Ramos (cell line): ENCODE measurements around the gene CDC42SE2.

Source experiments
- in situ Hi-C: fragments of 300-500 bp; cut with MboI; formaldehyde crosslinking; loops from one replicate; pipeline ENCODE4 v1.14.3; 2022; ENCODE audit warnings: low sequenced_read_pairs; ENCODE audit not compliant: unreplicated experiment

Gene CDC42SE2

DNA sequence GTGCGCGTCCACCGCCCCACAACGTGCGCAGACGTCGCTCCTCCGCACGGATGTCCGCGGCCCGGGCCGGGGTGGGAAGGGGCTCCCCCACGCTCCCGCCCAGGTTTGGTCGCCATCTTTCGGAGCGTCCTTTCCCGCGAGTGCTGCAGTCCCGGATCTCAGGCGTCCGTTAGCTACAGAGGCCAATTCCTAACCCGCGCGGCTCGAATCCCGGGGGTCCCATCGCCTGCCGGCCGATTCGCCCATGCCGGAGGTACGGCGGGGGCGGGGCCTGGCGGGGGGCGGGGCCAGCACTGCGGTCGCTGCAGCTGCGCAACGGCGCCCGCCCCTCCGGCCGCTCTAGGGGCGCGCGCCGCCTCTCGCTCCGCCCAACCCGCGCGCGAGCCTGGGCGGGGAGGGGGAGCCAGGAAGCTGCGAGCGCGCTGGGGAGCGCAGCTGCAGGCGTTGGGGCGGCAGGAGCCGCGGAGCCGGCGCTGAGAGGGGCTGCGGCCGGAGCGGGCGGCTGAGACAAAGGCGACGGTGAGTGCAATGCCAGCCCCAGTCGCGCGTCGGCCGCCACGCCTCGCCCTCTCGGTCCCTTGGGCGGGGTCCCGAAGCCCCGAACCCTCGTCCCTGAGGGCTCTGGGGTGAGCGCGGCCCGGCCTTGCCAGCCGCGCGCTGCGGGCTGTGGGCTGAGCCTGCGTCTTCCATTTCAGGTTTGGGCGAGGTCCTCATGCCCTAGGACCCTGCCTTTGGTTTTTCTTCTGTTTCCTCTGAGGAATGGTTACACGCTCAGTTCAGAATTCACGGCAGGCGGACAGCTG is at the start of gene CDC42SE2:
TSS of gene CDC42SE2 (plus strand) at position 406 of the 803 bp plus-strand sequence. CDS start 95,441 bp downstream, outside the sequence.
- in situ Hi-C loops, result no loop called here

DNA sequence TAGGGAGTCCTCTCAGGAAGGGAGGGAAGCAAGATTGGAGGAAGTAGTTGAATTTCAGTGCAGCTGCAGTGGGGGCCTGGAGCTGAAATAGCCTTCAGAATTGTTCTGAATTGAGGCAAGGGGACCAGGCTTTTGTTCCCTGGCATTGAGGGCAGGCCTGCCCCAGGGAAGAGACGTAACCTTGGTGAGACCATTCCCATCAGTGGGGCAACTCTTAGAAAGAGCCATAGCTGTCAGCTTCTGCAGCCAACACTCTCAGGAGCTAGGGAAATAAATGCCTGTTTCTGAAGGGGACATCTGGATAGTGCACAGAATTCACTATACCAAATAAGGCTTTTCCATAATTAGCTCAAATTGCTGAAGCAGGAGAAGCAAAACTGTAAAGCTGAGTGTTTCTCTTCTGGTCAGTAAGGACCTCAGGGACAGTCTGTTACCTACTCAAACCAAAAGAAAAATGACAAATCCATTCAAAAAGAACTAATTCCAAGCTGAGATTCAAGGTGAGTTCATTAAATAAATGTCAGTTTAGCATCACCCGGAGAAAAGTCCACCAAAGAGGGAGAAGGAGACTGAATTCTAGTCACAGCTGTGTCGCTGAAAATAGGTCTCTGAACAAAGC is 49.1 kb upstream of the CDC42SE2 start:
- in situ Hi-C loops, result no loop called here

- in situ Hi-C loops, result no loop called here
Measured at GRCh38 chr5:131217791-131218190, 46.1 kb upstream of the CDC42SE2 start.

- in situ Hi-C loops, result no loop called here
Measured at GRCh38 chr5:131218392-131218791, 45.5 kb upstream of the CDC42SE2 start.

DNA sequence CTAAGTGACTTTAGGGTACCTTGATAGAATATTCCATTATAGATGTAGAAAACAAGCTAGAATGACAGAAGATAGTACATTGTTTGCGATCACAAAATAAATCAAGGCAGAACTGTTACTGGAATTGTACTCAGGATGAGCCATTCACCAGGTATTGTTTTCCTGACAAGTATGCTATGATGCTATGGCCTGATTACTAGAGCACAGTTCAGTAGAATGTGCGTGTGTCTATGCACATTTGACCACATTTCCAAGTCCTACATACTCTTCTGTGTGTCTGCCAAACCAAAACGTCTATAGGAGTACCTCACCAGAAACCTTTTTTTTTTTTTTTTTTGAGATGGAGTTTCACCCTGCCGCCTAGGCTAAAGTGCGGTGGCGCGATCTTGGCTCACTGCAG is 43.3 kb upstream of the CDC42SE2 start:
- in situ Hi-C loops, result no loop called here

GRCh38 chr5:131221008-131221703 is 42.7 kb upstream of the CDC42SE2 start:
- in situ Hi-C loops, result no loop called here

DNA sequence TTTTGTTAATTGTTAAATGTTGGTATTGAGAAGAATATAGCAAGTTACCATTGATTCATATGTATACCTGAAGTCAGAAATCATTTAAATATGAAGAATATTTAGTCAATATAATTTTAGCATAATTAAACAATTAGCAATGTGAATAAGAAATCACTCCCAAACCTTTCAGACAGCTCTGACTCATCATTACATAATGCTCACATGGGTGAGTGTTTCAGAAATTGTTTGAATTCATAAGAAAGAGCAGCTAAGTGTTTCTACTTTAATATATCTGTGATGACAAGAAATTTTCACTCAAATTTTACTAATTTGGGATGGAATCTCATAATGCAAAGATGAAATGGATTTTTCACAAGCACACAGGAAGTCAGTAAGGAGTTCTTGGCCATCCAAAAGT is 42.0 kb upstream of the CDC42SE2 start:
- in situ Hi-C loops, result no loop called here

DNA sequence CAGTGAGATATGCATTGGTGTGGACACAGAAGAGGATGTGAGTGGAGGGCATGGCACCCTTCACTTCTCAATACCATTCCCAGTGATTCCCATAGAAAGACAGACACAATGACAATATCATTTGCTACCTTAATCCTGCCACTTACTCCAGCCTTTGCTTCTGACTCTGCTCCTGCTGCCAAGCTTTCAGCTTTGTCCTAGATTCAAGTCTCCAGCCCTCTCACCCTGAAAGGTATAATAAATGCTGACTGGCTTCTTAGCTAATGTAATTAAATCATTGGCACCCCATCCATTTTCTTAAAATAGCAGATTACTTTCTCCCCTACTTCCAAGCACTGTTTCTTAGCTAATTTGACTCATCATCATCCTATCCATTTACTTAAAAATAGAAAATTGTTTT is 41.1 kb upstream of the CDC42SE2 start:
- in situ Hi-C loops, result no loop called here

DNA sequence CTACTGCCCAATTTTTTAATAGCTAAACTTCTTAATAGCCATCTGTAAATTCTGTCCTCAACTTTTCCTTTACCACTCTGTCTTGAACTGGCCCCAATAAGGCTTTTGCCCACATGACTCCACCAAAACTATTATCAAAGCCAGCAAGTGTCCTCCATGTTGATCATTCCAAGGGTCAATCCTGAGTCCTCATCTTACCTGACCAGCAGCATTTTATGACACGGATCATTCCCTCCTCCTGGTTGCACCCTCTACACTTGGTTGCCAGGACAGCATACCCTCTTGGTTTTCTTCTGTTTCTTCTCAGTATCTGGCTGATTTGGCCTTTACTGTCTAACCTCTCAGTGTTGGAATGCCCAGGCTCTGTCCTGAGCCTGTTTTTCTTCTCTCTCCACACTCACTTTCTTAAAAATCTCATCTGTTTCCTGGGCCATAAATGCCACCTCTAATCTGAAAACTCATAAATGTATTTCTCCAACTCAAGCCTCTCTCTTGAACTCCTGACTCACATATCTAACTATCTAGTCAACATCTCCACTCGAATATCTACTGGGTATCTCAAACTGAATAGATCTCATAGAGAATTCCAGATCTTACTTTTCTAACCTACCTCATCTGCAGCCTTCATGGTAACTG is 40.0 kb upstream of the CDC42SE2 start:
- in situ Hi-C loops, result no loop called here

DNA sequence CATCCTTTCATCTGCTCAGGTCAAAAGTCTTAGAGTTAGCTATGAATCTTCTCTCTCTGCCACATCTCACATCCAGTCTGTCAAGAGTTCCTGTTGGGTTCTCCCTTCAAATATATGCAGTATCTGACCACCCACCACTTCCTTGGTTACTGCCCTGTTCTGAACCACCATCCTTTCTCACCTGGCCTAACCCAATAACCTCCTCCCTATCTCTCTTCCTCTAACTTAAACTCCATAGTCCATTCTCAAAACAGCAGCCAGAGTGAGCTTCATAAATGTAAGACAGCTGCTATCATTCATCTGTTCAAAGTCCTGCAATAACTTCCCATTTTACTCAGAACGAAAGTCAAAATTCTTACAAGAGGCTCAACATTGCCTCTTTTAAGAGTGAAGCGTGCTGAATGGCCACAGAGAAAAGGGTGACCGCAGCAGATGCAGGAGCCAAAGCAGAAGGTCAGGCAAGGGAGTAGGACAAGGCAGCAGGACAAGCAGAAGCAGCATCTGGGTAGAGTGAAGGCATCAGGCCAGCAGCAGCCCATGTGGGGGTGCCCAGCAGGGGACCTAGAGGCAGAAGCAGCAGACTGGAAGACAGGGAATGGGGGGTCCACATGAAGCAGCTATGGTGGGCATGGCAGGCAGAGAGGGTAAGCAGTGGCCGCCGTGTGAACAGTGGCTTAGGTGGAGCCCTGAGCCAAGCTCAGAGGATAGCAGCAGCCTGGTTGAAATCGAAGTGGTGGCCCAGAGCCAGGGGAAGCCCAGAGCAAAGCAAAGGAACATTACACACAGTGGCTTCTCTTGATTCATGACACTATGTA is 39.3 kb upstream of the CDC42SE2 start:
- in situ Hi-C loops, result no loop called here

DNA sequence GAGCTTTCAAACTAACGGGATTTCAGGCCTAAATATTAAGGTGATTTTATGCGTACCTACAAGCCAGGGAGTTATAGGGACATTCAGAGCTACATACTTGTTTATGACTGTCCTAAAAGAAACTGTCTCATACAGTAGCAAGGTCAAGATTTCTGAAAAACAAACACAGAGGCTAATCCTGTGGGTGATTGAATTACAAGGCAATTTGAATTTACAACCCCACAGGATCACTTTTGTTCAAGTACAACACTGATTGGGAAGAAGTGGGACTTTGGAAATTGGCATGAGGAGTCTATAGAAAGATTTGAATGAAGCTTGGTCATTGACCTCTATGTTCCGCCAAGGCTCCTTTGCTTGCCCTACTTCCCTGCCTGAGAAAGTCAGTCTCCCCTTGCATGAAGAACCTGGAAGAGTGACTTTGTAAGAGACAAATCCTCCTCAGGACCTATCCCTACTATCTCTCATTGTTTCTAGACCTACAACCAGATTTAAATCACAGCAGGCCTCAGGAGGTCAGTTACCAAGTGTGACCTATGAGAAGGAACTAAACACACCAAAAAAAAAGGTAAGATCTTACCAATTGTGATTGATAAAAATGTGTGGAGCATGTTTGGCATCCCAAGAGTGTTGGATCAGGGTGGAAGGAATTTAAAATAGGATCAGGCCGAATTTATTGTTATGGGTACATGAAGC is 38.4 kb upstream of the CDC42SE2 start:
- in situ Hi-C loops, result no loop called here

GRCh38 chr5:131226899-131227298 is 37.0 kb upstream of the CDC42SE2 start:
- in situ Hi-C loops, result no loop called here

- in situ Hi-C loops, result no loop called here
Measured at GRCh38 chr5:131228646-131229045, 35.2 kb upstream of the CDC42SE2 start.

- in situ Hi-C loops, result no loop called here
Measured at GRCh38 chr5:131229623-131230022, 34.2 kb upstream of the CDC42SE2 start.

DNA sequence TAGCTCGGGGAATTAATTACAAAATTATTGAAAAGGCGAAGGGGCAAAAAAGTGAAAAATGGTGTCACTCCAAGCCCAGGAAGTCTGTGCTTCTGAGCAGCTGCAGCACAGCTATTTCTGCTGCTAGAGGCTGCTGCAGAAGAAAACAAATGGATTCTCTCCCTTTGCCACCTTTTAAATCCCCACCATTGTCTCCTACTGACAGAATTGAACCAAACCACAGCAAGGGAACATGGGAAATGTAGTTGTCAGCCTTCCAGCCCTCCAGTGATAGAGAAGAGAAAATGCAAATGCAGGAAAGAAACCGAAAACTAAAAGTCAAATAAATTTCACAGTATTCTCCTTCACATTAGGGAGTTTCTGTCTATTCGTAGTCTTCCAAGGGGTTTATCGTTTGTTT is 33.4 kb upstream of the CDC42SE2 start:
- in situ Hi-C loops, result no loop called here

DNA sequence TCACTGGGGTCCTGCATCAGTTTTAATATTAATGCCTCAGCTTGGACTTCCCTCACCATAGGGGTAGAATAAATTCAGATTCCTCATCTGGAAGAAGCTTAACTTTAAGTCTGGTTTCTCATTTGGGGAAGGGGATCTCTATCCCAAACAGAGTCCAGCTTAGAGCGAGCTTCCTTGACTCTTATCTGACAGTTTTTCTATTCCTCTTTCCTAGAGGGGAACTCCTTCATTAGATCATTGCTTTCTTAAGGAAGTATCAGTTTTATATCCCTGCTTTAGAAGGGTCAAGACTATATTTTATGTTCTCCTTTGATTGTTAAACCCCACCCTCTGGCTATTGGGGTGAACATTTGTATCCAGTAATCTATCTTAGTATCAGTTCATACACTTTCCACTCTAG is 24.2 kb upstream of the CDC42SE2 start:
- in situ Hi-C loops, result no loop called here

DNA sequence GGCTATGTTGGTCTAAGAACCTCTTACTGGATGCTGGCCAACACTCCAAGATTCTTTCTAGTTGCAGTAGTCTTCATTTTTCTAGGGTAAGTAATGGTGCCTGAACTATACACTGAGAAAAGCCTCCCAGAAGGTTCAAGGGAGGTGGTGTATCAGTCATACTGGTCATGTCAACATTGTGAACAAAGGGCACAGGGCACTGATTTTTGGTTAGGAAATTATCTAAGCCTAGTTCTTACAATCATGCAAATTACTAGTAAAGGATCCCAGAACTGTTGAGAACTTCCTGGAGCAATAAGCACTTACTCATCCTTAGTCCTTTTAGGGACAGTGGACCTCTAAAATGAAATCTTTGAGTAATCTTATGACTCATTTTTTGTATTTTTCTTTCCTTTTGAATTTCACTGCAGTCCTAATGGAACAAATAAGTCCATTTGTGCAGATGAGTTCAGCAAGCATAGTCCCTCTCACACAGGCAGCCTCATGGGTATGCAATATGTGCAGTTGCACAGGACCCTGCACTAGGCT is 21.1 kb upstream of the CDC42SE2 start:
- in situ Hi-C loops, result no loop called here

DNA sequence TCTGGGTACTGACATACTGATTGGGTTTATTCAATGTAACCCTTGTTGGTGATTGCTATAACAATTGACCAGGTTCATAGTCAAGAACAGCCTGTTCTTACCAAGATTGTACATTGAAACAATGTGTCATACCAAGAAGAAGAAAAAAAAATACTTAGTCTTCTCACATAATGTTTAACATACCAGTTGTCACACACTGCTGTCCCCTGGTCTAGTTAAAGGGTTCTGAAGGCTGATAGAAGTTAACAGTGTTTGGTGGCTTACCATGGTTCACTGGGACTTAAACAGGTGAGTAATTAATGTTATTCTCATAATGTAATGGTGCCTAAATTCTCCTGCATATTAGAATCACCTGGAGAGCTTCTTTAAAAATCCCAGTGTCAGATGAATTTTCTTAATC is 18.5 kb upstream of the CDC42SE2 start:
- in situ Hi-C loops, result no loop called here

- in situ Hi-C loops, result no loop called here
Measured at GRCh38 chr5:131245948-131246347, 17.9 kb upstream of the CDC42SE2 start.
